AG04449 (cell line): ENCODE results near the gene CDHR3.

Experiments
- CTCF ChIA-PET: fragments of 350-600 bp; formaldehyde crosslinking; extraction: SDS; loops from one replicate; lab custom pipeline; 2021; ENCODE audit warnings: antibody characterized with exemption; lab: Yijun Ruan, JAX
- POLR2A ChIA-PET: fragments of 400-600, 350-600 bp; formaldehyde crosslinking; extraction: SDS; loops from one replicate; lab custom pipeline; 2020; ENCODE audit warnings: antibody characterized with exemption, inconsistent platforms; lab: Yijun Ruan, JAX
- DNase-seq: peaks from one replicate; pipeline ENCODE4 v3.0.0-alpha.2; 2010; ENCODE audit warnings: low read depth, low spot score
- H3K4me3 ChIP-seq: 2 replicates; pipeline ENCODE4 v1.5.1; 2011; ENCODE audit warnings: low read depth, mild to moderate bottlenecking, control low read depth, low read length
- CTCF ChIP-seq: IDR thresholded peaks from one replicate; pipeline ENCODE4 v1.5.1; 2011; ENCODE audit warnings: mild to moderate bottlenecking, moderate library complexity, low read length, control low read depth, inconsistent platforms; ENCODE audit not compliant: insufficient read depth; ENCODE audit errors: missing control alignments

CDHR3 gene

GRCh38 chr7:105924945-105925344 lies 38.1 kb upstream of the CDHR3 start:
- H3K4me3 ChIP-seq = no peak overlapping the region
- TF ChIP-seq CTCF = no peak
- POLR2A ChIA-PET = no interaction called here
- CTCF ChIA-PET = interaction anchor here (1.1 kb wide), 1 partner anchor 48 kb away, joined by 3 read pairs; no protein-coding TSS in a partner anchor
- no peak for DNase-seq

- no peak for DNase-seq
- ChIA-PET CTCF (interaction anchor here (1.7 kb wide), 1 partner anchor 112 kb away, joined by 3 read pairs; no protein-coding TSS in a partner anchor), POLR2A (no interaction called here)
- TF ChIP-seq CTCF = no peak
- H3K4me3 ChIP-seq = no peak overlapping the region
Observed at GRCh38 chr7:105926131-105926530, 36.9 kb upstream of the CDHR3 start.

- ChIA-PET POLR2A (no interaction called here), CTCF (interaction anchor here (1.0 to 1.5 kb wide), 2 partner anchors 78 to 223 kb away, joined by 3 to 4 read pairs; no protein-coding TSS in a partner anchor)
- no peak overlapping the region for H3K4me3 ChIP-seq
- no peak for DNase-seq
- no peak for TF ChIP-seq CTCF
Observed at GRCh38 chr7:105931179-105931578, 31.9 kb upstream of the CDHR3 start.

GRCh38 chr7:105932835-105933477 lies 30.1 kb upstream of the CDHR3 start:
- DNase-seq = peak; percentile 82
- ChIA-PET POLR2A (interaction anchor here (0.6 to 0.7 kb wide), 2 partner anchors 28 to 88 kb away, joined by 3 read pairs; no protein-coding TSS in a partner anchor), CTCF (interaction anchor here (0.6 to 1.6 kb wide), 5 partner anchors 9 to 180 kb away, joined by 3 to 16 read pairs (median 4); no protein-coding TSS in a partner anchor)

GRCh38 chr7:105934572-105935185 lies 28.4 kb upstream of the CDHR3 start:
- ChIA-PET CTCF (interaction anchor here (0.8 to 3.9 kb wide), 15 partner anchors 11 to 233 kb away, joined by 3 to 22 read pairs (median 4); no protein-coding TSS in a partner anchor), POLR2A (no interaction called here)
- DNase-seq = no peak
- H3K4me3 ChIP-seq = no peak overlapping the region
- peak; percentile 28 for TF ChIP-seq CTCF

More at GRCh38 chr7:105932835-105933477, 30.1 kb upstream of the CDHR3 start:
- H3K4me3 ChIP-seq = no peak overlapping the region
- no peak for TF ChIP-seq CTCF

GRCh38 chr7:105935250-105935649 lies 27.8 kb upstream of the CDHR3 start:
- CTCF ChIA-PET = interaction anchor here (0.8 to 3.9 kb wide), 11 partner anchors 12 to 232 kb away, joined by 3 to 22 read pairs (median 5); no protein-coding TSS in a partner anchor
- DNase-seq = no peak

More at GRCh38 chr7:105935250-105935649, 27.8 kb upstream of the CDHR3 start:
- no peak for TF ChIP-seq CTCF
- no peak overlapping the region for H3K4me3 ChIP-seq
- POLR2A ChIA-PET = no interaction called here
